NCI-H748 treated with DMSO at 0.1 percent for 48 hours (cell line): ENCODE measurements around the gene TSPAN8.
"Not testable (repeated sequence)": the region's sequence is repeated elsewhere in the genome, so short reads cannot be mapped to it uniquely, and the experiment has no call there.

Experiments
- DNase-seq: peaks from one replicate; lab custom pipeline; 2025; lab: John Stamatoyannopoulos, UW

The TSPAN8 gene

DNA sequence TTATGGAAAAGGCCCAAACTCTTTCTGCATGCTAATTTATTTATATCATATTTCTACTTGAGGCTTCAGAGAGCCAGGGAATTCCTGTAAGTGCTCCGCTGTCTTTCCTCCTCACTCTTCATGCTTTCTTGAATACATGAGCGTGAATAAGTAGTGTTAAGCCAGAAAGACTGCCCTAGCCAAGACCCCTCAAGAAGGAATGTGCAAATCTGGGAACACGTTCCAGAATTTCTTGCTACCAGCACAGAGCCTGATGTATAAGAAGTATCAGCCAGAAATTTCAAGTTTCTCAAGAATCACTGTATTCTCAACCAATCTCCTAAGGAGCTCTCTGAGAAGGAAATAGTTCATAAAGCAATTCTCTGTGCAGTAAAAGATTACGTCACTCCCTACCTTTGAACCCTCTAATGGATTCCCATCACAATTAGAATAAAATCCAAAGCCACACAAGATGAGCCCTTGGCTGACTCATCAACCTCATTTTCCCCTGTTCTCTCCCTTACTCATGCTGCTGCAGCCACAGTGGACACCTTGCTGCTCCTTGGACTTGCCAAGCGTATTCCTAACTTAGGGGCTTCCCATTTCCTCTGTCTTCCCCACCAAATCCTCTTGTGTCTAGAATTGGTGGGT is 6.9 kb upstream of the TSPAN8 start:
- no peak for DNase-seq

GRCh38 chr12:71164166-71164565 is 6.4 kb upstream of the TSPAN8 start:
- DNase-seq = no peak

DNA sequence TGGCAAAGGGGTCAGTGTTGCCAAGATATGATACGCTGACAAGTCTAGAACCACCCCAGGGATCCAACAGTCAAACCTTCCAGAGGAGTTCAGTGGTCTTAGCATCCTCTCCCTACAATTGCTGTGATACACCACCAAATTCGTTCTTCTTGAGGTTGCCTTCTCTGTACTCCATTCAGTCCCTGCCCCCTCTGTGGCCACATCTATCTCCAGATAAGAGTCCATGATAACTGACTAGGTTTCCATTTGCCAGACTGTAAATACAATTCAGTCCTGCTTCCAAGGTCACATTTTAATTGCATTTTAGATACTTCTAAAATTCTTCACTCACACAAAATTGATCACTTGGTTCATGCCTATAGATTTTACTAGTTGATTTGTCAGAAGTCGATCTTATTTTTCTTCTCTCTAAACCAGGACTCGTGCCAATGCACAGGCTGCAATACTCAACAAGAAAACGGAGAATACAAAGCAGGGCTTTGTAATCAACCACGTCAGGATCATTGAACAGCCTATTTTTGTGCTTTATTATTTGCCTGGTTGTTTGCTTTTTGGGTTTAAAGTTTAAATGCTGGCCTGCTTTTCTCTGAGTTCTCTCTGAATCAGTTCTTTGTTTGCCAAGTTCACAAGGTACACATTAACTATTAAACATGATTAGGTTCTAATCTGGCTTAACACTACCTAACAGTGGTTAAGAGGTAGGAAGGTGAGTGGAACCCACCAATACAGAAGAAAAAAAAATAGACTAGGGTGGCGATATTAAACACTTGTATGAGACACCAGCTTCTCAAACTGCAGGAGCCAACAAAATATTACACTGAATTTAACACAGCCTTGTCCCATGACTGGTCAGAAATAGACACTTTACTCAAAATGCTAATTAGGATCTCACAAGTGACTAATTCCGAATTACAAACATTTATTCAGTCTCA is 5.3 kb upstream of the TSPAN8 start:
- DNase-seq = peak; percentile 83

DNA sequence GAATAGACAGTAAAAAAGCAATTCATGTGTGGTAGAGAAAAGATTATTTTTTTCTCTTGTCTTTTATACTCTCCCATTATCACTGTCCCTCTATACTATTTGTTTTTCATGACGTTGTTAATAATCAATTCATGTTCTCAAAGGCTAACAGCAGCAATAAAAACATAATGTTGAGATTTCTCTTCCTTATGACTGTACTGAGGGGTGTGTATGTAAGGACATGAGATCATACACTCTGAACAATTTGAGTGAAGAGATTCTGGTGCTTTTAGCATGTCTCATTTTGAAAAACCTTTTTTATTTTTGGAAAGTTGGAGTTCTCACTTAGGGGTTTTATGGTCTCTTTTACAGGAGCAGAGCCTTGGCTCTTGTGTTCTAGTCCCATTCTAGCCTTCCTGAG is 3.8 kb upstream of the TSPAN8 start:
- DNase-seq = no peak

DNA sequence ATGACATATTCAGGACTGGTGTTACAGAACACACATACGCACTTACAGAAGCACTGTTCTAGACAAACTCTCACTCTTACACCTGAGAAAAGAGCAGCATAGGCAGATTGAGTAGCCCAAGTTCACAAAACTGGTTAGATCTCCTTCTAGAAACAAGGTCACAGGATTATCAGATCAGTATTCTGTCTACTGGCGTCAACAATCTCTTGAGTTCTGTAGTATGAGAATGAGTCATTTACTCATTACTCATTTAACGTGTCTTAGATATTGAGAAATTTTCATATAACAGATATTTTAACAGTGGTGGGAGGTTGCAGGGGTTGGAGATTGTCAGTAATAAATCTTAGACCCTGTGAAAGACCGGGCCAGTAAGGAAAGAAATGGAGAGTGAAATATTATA is 2.8 kb upstream of the TSPAN8 start:
- DNase-seq = no peak

DNA sequence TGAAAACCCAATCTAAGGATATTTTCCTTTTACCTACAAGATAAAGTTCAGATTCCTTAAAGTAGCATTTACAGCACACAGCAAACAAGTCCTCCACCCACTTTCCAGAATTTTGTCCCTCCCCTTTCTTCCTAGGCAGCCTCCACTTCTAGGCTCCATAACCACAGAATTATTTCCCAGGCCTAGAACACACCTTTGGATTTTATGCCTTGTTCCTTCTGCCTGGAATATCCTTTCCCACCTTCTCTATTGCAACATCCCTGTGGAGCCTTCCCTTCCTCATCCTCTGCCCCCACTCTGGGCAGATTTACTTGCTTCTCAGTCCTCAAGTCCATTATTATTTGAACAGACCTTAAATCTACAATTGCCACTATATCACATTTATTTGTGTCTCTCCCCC is 2.1 kb upstream of the TSPAN8 start:
- DNase-seq = no peak

DNA sequence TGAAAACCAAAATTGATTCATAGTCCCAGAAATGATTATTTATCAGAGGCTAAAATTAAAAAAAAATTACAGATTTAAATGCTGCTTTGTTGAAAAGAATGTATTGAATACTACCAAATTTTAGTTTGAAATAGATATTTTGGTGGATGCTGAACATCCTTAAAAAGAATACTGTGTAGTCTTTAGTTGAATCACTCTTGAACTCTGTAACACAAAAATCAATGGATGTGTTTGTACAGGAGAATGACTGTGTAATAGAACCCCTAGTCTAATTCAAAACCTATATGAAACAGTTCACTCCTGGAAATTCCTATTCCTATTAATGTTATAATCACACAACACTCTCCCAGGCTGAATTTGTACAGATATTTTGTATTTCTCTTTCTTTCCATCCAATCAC is 1.5 kb upstream of the TSPAN8 start:
- peak; percentile 29 for DNase-seq

DNA sequence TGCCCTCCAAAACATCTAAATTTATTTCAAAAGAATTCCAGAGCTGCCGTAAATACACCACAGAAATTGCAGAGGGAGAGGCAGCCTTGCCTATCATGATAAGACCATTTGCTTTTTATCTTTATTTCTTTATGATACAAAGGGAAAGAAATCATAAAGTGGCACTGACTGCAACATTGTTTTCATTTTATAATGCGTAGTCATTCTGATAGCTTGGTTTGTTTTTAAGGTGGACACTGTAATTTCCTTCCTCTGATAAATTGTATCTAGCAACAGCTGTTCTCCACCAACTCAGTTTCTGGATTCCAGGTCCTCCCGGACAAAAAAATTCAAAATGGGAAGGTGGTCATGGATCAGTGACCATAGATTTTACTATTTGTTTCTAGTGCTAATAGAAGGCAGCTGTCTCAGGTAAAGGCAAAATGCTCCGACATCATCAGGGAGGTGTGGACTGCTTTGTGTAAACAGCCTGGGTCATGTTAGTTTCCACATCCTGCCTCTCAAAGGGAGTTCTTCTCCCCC is 623 bp upstream of the TSPAN8 start:
- peak; percentile 97 for DNase-seq

GRCh38 chr12:71155225-71155624 is 2.6 kb downstream of the TSPAN8 start:
- no peak for DNase-seq

- DNase-seq = no peak
These were observed 4.9 kb downstream of the TSPAN8 start for GRCh38 chr12:71152851-71153250.

DNA sequence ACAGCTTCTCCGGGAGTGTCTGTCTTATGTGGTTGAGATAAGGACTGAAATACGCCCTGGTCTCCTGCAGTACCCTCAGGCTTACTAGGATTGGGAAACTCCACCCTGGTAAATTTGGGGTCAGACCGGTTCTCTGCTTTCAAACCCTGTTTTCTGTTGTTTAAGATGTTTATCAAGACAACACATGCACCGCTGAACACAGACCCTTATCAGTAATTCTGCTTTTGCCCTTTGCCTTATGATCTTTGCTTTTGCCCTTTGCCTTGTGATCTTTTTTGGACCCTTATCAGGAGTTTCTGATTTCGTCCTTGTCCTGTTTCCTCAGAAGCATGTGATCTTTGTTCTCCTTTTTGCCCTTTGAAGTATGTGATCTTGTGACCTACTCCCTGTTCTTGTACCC is 7.8 kb downstream of the TSPAN8 start:
- DNase-seq = not testable (repeated sequence)

GRCh38 chr12:71144682-71145081 is 13.1 kb downstream of the TSPAN8 start:
- DNase-seq = no peak

DNA sequence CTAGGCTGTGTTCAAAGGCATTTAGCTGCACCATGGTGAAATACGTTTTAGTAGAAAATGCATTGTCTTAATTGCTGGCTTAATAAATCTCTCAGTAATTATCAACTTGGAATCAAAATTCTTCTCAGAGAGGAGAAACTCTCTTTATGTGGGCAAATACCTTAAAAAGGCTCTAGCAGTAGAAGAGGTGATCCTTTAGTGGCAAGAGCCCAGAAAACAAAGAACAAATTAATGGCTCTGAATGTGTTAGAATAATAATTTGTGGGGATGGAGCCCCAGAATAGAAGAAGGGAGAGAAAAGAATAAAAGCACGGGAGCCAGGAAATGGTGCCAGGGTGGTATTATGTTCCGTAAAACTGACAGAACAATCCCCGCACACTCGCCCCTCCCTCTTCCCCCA is 14.8 kb downstream of the TSPAN8 start:
- DNase-seq = no peak

- no peak for DNase-seq
These were observed 15.8 kb downstream of the TSPAN8 start for GRCh38 chr12:71142016-71142415.

DNA sequence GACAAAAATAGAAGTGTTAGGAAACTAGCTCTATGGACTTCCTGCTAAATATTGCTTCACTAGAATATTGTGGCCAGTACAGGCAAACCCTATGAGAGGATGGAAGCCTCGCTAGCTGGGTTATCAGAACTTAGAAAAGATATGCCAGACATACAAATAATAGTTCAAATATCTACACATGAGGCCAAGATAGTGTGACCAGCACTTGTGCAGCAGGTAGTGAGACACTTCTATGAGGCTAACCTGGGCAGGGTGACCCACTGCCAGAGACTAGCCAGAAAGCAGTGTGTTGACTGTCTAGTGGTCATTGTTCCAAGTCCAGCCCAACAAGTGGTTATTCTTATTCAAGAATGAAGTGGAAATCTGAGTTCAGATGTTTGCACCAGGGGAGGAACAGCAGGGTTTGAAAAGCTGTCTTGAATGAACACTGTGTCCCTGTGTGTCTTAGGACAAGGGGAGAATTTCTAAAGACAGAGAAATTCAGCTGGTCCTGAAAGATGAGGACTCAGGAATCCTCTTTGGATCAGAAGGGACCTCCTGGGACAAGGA is 16.3 kb downstream of the TSPAN8 start:
- DNase-seq = no peak

- DNase-seq = no peak
These were observed 18.6 kb downstream of the TSPAN8 start for GRCh38 chr12:71139153-71139735.

DNA sequence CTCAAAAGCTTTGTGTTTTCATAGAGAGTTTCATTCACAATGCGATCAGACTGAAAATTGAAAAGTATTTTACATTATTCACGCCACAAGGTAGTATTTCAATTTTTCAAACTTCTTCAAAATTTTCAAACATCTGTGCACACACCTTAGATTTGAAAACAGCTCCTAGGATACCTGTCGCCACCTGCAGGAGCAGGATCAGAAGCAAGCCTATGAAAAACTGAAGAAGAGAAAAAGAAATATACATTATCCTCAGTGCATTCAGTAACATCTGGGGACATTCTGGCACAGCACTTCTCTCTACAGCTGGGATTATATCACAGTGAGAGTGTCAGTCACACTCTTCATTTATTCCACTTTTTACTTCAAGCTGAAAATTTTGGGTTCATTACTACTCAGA is 19.8 kb downstream of the TSPAN8 start:
- no peak for DNase-seq

DNA sequence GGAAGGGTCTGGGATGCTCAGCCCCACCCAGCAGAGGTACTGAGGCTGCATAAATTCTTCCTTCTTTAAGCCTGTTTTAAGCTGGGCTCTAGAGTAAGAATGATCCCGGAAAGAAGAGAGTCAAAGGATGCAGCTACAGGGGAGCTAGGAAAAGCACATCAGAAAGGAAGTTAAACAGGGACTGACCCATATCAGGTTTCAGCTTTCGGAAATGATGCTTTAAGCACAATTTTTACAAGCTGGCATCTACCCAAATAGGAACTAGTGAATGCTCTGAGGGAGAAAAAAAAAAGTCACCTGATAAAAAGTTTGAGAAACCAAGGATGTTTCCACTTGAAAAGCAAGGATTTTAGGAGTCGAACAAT is 22.0 kb downstream of the TSPAN8 start:
- DNase-seq = peak; percentile 24

GRCh38 chr12:71135077-71135811 is 22.6 kb downstream of the TSPAN8 start:
- DNase-seq = no peak

DNA sequence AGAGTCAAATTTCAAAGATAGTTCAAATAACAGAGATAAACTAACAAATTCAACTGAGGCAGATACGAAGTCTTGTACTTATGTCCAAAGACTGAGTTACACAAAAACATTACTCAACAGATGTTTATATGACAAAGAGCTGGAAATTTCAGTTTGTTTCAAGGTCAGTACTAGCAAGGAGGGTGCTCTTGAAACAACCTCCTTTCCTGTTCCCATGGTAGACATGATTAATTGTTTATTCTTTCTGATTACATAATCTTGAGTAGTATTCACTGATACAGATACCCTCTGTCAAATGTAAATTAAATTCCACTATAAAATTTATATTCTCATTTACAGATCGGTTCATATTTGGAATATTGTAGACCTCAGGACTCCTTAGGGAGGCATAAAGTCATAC is 23.4 kb downstream of the TSPAN8 start:
- no peak for DNase-seq

GRCh38 chr12:71130521-71131069 is 27.2 kb downstream of the TSPAN8 start:
- DNase-seq = no peak

- no peak for DNase-seq
These were observed 28.4 kb downstream of the TSPAN8 start for GRCh38 chr12:71129364-71129763.
